Activated T-cell treated with anti-CD3 and anti-CD28 coated beads, Interleukin-2, amount 50 U/mL, for 4 hours (primary cell): Measurements from ENCODE around the gene CLCF1. TPM values are rescaled to one million over a fixed set of nuclear protein-coding genes. Genes with fewer than 3 reads are reported as not detected.
"Not testable (repeated sequence)": the region's sequence is repeated elsewhere in the genome, so short reads cannot be mapped to it uniquely, and the experiment has no call there.

Source experiments
- ATAC-seq, 2 donors: fragments of 200-7000 bp; cut with Tn5 transposase; one replicate each; pipeline ENCODE4 v1.10.0; 2021
- DNase-seq: peaks from one replicate; pipeline ENCODE4 v3.0.0-alpha.2; 2020
- H3K27me3 Mint-ChIP-seq: one replicate; pipeline ENCODE4 v1.8.0; 2021; ENCODE audit warnings: low read depth, mixed read lengths
- H3K36me3 Mint-ChIP-seq: one replicate; pipeline ENCODE4 v1.8.0; 2022; ENCODE audit warnings: mixed read lengths; ENCODE audit not compliant: insufficient read depth
- H3K4me1 Mint-ChIP-seq: one replicate; pipeline ENCODE4 v1.8.0; 2021; ENCODE audit warnings: low read depth, mixed read lengths
- H3K4me3 Mint-ChIP-seq: one replicate; pipeline ENCODE4 v1.8.0; 2021; ENCODE audit warnings: mild to moderate bottlenecking, moderate library complexity, mixed read lengths
- H3K9me3 Mint-ChIP-seq: one replicate; pipeline ENCODE4 v1.8.0; 2021; ENCODE audit warnings: mixed read lengths
- total RNA-seq, 3 donors: library from RNA; stranded (reverse); gene quantifications; one replicate each; pipeline ENCODE4 v1.2.1, GENCODE V29; 2021

The CLCF1 gene
- total RNA-seq, 3 donors from 2014 or later, result 0.56 to 1.5 (median 1.4) TPM

DNA sequence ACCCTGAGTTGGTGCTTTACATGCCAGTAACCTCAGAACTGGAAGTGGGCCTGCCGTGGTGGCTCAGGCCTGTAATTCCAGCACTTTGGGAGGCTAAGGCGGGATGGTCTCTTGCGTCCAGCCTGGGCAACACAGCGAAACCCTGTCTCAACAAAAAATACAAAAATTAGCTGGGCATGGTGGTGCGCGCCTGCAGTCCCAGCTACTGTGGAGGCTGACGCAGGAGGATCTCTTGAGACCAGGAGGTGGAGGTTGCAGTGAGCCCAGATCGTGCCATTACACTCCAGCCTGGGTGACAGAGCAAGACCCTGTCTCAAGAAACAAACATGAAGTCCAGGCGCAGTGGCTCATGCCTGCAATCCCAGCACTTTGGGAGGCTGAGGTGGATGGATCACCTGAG, 29.7 kb upstream of the CLCF1 start:
- not testable (repeated sequence) for H3K9me3 Mint-ChIP-seq, H3K36me3 Mint-ChIP-seq, ATAC-seq, DNase-seq, H3K27me3 Mint-ChIP-seq
- Mint-ChIP-seq H3K4me3 (peak overlapping the region; percentile 88), H3K4me1 (peaks cover 73% of the 10 kb centered on the region)

DNA sequence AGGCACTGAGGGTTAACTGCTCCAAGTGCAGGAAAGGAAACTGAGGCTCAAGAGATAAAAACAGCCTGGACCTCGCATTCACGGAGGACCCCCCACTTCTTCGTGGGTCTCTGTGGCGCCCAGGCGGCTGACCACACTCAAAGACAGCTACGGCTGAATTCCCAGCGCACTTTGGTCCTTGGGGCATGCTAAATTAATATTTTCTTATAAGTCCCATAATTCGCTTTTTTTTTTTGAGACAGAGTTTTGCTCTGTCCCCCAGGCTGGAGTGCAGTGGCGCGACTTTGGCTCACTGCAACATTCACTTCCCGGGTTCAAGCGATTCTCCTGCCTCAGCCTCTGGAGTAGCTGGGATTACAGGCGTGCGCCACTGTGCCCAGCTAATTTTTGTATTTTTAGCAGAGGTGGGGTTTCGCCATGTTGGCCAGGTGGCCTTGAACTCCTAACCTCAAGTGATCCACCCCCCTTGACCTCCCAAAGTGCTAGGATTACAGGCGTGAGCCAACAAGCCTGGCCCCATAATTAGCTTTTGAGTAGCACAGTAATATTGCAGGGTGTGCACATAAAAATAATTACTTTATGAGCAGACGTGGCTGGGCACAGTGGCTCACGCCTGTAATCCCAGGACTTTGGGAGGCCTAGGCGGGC, 28.9 kb upstream of the CLCF1 start:
- not testable (repeated sequence) for H3K9me3 Mint-ChIP-seq, H3K36me3 Mint-ChIP-seq, ATAC-seq, H3K27me3 Mint-ChIP-seq
- peak; percentile 4 for DNase-seq
- Mint-ChIP-seq H3K4me3 (peak overlapping the region; percentile 88), H3K4me1 (peaks cover 73% of the 10 kb centered on the region)

DNA sequence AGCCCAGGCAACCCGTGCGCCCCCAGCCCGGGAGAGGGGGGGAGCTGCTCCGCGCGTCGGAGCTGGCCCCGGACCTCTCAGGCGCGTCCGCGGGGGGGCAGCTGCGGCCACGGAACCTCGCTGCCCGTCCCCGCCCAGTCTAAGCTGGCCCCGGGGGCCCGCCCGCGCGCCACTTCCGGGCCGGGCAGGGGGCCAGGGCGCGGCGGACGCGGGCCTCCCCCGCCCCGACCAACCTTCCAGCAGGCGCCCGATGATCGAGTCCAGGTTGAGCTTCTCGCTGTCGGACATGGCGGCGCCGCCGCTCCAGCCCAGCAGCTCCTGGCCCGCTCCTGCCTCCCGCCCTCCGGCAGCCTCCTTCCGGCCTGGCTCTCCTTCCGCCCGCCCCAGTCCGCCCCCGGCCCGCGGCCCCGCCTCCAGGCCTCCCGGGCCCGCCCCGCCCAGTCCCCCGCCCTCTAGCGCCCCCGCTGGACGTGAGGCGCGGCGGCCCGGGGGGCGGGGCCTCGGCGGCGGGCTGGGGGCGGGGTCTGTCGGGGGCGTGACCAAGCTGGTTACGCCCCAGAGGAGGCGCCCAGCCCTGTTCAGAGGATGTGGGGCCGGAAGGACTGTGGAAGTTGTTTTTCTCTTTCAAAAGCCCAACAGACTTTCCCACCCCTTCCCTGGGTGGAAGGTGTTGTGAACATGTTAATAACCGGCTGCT, 28.2 kb upstream of the CLCF1 start, which contains the start of gene PPP1CA:
Gene PPP1CA (minus strand): TSS at position 364 of the 697 bp plus-strand sequence. CDS start 76 bp downstream, at position 288.
- Mint-ChIP-seq H3K36me3 (peaks cover 5% of the 10 kb centered on the region), H3K4me3 (peak within 1 kb of the TSS; percentile 88), H3K27me3 (no peaks in the 10 kb centered on the region), H3K9me3 (no peaks in the 10 kb centered on the region), H3K4me1 (peaks cover 71% of the 10 kb centered on the region)
- DNase-seq (peak; percentile 92), ATAC-seq (peak; percentile 75 to 77)

DNA sequence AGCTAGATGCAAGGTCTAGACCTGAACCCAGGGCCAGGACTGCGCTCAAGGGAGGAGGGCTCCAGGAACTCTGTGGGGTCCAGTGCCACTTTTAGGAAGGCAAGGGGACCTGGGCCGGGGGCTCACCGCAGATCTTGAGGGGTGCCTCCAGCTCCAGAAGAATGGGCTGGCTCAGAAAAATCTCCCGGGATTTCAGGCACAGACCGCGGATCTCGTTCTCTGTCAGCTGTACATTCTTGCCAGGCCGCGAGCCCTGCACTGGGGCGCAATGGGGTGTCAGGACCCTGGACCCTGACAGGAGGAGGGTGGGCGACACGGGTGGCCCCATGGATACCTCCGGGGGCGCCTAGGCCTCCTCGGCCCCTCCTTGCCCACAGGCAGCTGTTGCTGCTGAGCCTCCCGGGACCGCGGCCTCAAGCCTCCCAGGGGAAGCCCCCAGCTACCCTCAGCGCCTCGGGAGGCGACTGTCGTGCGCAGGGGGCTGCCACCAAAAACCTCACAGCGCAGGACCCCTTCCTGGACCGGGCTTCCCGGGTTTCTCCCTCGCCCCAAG, 27.6 kb upstream of the CLCF1 start:
- ATAC-seq (peak in 1 of 2 donors; percentile 1), DNase-seq (peak; percentile 5)
- H3K4me1 Mint-ChIP-seq, result peaks cover 69% of the 10 kb centered on the region
- peaks cover 5% of the 10 kb centered on the region for H3K36me3 Mint-ChIP-seq
- peak overlapping the region; percentile 88 for H3K4me3 Mint-ChIP-seq
- no peaks in the 10 kb centered on the region for H3K9me3 Mint-ChIP-seq
- no peaks in the 10 kb centered on the region for H3K27me3 Mint-ChIP-seq

DNA sequence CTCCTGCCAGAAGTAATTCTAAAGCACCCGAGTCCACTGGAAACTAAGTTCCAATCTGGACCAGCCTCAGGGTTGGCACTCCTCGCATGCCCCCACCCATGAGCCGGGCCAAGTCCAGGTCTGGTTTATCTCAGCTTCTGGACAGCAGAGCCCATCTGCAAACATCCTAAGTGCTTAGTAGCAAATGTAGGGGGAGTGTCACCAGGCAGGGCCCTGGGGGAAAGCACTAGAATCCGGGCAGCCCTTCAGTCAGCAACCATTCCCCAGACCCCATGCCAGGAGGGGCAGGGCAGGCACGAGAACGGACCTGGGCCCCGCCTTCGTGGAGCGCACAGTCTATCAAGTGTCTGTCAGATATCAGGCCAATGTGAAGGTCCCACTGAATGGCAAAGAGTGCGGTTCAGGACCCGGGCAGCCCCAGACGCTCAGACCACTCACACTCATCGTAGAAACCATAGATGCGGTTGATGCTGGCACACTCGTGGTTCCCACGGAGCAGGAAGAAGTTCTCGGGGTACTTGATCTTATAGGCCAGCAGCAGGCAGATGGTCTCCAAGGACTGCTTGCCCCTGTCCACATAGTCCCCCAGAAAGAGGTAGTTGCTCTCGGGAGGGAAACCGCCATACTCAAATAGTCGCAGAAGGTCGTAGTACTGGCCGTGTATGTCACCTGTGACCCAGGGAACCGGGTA, 27.0 kb upstream of the CLCF1 start:
- no peaks in the 10 kb centered on the region for H3K9me3 Mint-ChIP-seq
- no peak for ATAC-seq
- peaks cover 64% of the 10 kb centered on the region for H3K4me1 Mint-ChIP-seq
- no peak for DNase-seq
- H3K27me3 Mint-ChIP-seq, result no peaks in the 10 kb centered on the region
- peak overlapping the region; percentile 88 for H3K4me3 Mint-ChIP-seq
- H3K36me3 Mint-ChIP-seq, result peaks cover 5% of the 10 kb centered on the region

DNA sequence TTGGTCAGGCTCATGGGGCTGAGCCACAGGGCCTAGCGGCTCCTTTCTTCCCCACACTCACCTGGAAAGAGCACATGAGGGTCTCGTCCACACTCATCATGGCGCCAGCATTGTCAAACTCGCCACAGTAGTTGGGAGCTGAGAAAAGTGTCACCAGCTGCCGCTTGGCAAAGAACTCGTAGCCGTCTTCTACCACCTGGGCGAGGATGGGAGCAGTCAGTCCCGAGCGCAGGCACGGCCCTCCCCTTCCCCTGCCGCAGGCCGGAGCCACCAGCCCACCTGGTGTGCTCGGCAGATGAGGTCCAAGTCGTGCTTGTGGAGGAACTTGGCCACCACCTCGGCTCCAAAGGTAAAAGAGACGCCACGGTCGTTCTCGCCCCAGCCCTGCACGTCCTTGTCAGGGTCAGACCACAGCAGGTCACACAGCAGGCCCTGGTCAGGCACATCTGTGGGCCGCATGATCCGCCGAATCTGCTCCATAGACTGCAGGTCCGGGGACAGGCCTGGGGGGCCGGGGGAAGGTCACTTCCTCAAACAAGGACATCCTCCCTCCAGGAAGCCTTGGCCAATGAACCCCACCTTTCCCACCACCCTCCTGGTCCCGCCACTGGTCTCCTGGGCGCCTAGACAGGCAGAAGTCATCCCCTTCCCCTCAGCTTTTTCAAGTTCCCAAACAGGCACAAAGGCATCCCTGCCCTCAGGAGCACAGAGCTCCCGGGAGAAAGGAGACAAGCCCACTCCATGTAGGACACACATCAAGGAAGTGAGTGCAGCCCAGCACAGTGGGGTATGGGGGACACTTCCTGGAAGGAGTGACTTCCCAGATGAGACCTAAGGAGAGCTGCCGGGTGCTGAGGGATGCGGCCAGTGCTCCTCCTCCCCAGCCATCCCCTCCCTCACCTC, 25.5 kb upstream of the CLCF1 start:
- Mint-ChIP-seq H3K4me3 (peak overlapping the region; percentile 16), H3K27me3 (no peaks in the 10 kb centered on the region), H3K9me3 (no peaks in the 10 kb centered on the region), H3K4me1 (peaks cover 52% of the 10 kb centered on the region), H3K36me3 (peaks cover 5% of the 10 kb centered on the region)
- ATAC-seq (no peak), DNase-seq (no peak)

DNA sequence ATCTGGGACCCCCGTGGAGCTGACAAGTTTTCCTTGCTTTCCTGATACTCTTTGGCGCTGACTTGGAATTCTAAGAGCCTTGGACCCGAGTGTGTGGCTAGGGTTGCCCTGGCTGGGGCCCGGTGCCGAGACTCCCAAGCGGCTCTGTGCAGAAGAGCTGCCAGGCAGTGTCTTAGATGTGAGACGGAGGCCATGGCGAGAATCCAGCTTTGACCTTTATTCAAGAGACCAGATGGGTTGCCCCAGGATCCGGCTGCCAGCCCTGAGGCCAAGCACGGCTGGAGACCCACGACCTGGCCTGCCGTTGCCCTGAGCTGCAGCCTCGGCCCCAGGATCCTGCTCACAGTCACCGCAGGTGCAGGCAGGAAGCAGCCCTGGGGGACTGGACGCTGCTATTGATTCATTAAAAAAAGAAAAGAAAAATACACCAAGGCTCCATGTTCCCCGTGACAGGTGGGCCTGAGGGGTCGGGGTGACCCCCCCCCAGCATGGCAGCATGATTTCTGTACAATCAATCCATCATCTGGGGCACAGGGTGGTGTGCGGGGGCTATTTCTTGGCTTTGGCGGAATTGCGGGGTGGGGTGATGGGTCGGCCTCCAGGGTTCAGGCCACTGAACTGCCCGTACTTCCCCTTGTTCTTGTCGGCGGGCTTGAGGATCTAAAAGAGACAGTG, 24.7 kb upstream of the CLCF1 start:
- Mint-ChIP-seq H3K9me3 (no peaks in the 10 kb centered on the region), H3K4me1 (peaks cover 54% of the 10 kb centered on the region), H3K27me3 (no peaks in the 10 kb centered on the region), H3K36me3 (peaks cover 8% of the 10 kb centered on the region), H3K4me3 (no peak overlapping the region)
- ATAC-seq (no peak), DNase-seq (no peak)

DNA sequence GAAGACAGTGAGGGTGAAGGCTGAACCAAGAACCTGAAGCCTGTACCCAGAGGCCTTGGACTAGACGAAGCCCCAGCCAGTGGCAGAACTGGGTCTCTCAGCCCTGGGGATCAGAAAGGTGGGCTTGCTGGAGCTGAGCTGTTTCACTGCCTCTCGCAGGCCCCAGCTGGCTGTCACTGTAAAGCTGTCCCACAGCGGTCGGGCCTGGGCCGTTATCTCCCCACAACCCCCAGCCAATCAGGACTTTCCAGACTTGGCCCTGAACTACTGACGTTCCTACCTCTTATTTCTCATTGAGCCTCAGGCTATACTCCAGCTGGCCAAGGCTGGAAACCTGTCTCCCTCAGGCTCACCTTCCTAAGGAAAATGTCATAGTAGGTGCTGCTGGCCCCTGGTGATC, 24.1 kb upstream of the CLCF1 start:
- no peak overlapping the region for H3K4me3 Mint-ChIP-seq
- H3K36me3 Mint-ChIP-seq, result peaks cover 8% of the 10 kb centered on the region
- H3K9me3 Mint-ChIP-seq, result no peaks in the 10 kb centered on the region
- H3K27me3 Mint-ChIP-seq, result no peaks in the 10 kb centered on the region
- no peak for DNase-seq
- H3K4me1 Mint-ChIP-seq, result peaks cover 55% of the 10 kb centered on the region
- ATAC-seq, result no peak

DNA sequence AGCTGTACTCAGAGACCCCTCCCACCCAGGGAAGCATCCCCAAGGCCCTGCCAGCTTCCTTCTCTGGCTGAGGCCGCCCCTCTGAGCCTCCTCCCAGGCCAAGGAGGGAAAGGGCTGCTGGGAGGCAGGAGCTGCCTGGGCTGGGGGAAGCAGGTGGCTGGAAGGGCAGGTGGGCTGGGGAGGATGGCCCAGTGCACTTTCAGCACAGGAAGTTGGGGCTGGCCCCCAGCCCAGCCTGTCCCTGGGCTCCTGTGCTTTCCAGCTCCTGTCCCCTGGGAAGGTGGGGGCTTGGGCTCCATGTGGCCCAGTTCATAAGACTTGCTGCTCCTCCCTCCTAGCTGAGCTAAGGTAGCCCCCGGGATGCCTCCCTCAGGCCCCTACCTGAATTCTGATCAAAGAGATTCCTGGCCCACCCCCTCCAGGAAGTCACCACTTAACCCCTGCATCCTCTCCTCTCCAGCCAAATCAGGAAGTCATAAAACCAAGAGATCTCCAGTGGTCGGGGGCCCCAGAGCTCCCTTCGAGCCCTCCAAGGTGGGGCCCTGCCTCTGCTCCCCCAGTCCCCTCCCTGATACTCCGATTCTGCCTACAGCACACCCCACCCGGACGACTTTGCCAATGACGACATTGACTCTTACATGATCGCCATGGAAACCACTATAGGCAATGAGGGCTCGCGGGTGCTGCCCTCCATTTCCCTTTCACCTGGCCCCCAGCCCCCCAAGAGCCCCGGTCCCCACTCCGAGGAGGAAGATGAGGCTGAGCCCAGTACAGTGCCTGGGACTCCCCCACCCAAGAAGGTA, 23.4 kb upstream of the CLCF1 start:
- H3K27me3 Mint-ChIP-seq, result no peaks in the 10 kb centered on the region
- H3K36me3 Mint-ChIP-seq, result peaks cover 8% of the 10 kb centered on the region
- H3K9me3 Mint-ChIP-seq, result no peaks in the 10 kb centered on the region
- no peak overlapping the region for H3K4me3 Mint-ChIP-seq
- DNase-seq, result no peak
- peaks cover 53% of the 10 kb centered on the region for H3K4me1 Mint-ChIP-seq
- ATAC-seq, result no peak

DNA sequence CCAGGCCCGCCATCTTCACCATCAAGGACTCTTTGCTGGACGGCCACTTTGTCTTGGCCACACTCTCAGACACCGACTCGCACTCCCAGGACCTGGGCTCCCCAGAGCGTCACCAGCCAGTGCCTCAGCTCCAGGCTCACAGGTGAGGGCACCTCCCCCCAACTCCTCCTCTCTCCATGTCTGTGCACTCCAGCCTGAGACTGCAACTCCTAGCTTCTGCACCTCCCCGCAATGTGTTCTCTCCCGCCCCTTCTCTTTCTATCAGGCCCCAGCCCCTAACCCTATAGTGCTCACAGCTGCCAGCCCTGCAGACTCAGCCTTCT, 22.8 kb upstream of the CLCF1 start:
- Mint-ChIP-seq H3K9me3 (no peaks in the 10 kb centered on the region), H3K27me3 (no peaks in the 10 kb centered on the region), H3K4me1 (peaks cover 55% of the 10 kb centered on the region), H3K4me3 (no peak overlapping the region), H3K36me3 (peaks cover 8% of the 10 kb centered on the region)
- DNase-seq (no peak), ATAC-seq (no peak)

DNA sequence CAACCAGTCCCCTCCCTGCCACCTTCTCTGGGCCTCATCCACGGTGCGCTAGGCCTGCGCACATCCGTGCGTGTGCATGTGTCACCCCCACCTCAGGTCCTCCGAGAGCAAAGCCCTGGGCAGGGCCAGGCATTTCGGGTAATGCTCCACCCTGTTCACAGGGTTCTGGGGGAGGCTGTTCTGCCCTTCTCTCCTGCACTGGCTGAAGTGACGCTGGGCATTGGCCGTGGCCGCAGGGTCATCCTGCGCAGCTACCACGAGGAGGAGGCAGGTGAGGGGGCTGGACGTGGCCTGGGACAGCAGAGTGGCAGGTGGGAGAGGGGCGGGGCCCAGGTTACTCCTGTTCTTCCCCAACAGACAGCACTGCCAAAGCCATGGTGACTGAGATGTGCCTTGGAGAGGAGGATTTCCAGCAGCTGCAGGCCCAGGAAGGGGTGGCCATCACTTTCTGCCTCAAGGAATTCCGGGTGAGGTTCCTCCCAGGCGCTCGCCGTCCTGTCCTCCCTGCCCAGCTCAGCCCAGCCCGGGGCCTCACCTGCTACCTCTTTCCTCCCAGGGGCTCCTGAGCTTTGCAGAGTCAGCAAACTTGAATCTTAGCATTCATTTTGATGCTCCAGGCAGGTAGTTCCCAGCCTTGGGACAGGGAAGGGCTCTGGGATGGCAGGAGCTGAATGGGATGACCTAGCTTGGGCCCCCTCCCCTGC, 22.3 kb upstream of the CLCF1 start:
- no peak for ATAC-seq
- Mint-ChIP-seq H3K36me3 (peaks cover 8% of the 10 kb centered on the region), H3K4me3 (no peak overlapping the region), H3K9me3 (no peaks in the 10 kb centered on the region), H3K27me3 (no peaks in the 10 kb centered on the region), H3K4me1 (peaks cover 56% of the 10 kb centered on the region)
- no peak for DNase-seq

DNA sequence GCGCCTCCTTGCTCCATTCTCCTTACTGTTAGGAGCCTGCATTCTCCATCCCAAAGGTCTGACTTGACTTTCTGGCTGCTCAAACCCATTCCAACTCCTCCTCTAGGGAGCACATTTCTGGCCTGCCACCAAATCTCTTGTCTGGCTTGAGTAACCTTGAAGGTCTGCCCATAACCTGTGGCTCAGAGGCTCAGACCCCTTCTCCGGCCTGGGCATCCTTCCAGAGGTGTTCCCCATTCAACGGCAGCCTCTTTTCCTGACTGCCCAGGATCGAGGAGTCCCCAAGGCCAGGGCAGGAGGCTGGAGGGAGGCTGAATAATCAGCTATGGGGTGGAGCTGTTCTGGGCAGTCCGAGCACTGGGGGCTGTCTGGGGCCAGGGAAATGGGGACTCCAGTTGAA, 20.6 kb upstream of the CLCF1 start:
- Mint-ChIP-seq H3K4me3 (peak overlapping the region; percentile 92), H3K9me3 (no peaks in the 10 kb centered on the region), H3K36me3 (peaks cover 8% of the 10 kb centered on the region), H3K27me3 (no peaks in the 10 kb centered on the region), H3K4me1 (peaks cover 53% of the 10 kb centered on the region)
- no peak for ATAC-seq
- DNase-seq, result no peak
